Activated gamma-delta T cell treated with Interleukin-2 at 50 U/mL for 16 hours (primary cell): ENCODE results near the gene PKD1.

Experiments
- DNase-seq: peaks from one replicate; pipeline ENCODE4 v3.0.0-alpha.2; 2020

PKD1 gene

GRCh38 chr16:2086106-2086742 is 49.5 kb downstream of the PKD1 start:
- DNase-seq: no peak

DNA sequence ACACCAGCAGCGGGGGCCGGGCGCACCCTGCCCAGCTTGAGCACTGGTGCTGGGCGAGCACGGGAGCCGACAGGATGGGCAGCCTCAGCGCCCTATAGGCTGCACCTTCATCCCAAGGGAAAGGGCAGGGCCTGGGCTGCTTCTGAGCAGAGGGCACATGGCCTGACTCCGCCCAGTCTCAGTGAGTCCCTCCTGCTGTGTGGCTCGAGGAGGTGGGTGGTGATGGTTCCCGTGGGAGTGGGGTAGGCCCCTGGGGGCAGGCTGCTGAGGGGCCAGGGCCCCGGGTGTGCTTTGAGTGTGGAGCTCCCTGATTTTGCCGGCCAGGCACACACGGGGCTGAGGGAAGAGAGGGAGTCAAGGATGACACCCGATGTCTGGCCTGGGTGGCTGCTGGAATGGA is 50.0 kb downstream of the PKD1 start:
- no peak for DNase-seq

DNA sequence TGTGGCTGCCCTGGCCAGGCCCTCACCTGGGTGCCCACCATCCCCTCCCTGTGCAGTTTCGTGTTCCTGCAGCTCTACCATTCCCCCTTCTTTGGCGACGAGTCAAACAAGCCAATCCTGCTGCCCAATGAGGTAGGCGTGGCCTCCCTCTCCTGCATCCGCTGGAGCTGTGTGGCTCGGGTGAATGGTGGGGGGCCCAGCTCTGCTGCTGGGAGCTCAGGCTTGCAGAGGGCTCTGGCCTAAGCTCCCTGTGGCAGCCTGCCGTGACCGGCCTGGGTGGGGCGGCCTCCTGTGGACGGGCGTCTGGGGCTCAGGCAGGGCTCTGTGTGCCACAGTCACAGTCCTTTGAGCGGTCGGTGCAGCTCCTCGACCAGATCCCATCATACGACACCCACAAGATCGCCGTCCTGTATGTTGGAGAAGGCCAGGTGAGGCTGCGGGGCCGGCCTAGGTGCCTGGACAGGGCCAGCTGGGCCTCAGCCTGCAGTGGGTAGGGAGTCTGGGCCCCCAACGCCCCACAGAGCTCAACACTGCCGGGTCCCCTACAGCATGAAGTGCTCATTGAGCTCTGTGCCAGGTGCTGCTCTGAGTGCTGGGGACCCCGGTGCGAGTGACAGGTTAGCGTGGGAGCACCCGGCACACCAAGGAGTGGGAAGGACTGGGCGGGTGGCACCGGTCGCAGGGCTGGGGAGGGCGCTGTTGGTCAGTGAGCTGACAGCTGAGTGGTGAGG is 50.6 kb downstream of the PKD1 start:
- DNase-seq: no peak

- no peak for DNase-seq
Measured at GRCh38 chr16:2083876-2084780, 51.6 kb downstream of the PKD1 start.

- DNase-seq: no peak
Measured at GRCh38 chr16:2083409-2083808, 52.3 kb downstream of the PKD1 start.

GRCh38 chr16:2082983-2083364 is 52.7 kb downstream of the PKD1 start:
- DNase-seq: no peak

GRCh38 chr16:2082171-2082982 is 53.3 kb downstream of the PKD1 start:
- DNase-seq: no peak

GRCh38 chr16:2081201-2082084 is 54.3 kb downstream of the PKD1 start:
- no peak for DNase-seq

GRCh38 chr16:2079991-2080390 is 55.7 kb downstream of the PKD1 start:
- no peak for DNase-seq

- no peak for DNase-seq
Measured at GRCh38 chr16:2079311-2079800, 56.3 kb downstream of the PKD1 start.

DNA sequence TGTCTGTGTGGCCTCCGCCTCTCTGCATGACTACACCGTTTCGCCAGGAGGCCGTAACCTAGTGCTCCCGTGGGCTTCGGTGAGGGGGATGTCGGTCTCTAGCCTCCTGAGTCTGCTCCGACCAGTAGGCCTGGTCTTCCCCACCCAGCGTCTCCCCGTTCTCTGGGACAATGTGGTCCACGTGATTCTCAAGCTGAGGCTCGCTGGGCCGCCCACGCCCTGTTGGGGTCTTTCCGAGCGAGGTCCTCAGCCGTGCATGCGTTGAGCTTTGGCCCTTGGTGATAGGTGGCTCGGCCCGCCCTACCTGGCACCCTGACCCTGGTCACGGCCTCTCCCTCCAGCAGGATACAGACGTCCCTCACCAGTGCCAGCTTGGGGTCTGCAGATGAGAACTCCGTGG is 57.0 kb downstream of the PKD1 start:
- DNase-seq: no peak

DNA sequence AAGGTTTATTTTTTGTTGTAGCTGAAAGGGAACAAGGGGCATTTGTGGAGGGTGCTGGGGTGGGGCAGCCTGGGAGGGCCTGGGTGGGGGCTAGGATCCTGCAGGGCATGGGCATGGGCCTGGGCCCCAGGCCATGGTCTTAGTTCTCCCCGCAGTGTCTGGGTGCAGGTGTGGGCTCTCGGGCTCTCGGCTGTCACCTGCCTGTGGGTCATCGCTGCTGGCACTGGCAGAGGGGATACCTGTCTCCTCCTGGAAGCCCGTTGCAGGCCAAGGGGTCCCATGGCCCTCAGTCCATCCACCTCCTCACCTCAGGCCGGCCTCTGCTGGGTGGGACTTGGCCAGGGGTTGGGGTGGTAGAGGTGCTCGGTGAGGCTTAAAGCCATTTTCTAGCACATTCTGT is 57.6 kb downstream of the PKD1 start:
- no peak for DNase-seq

DNA sequence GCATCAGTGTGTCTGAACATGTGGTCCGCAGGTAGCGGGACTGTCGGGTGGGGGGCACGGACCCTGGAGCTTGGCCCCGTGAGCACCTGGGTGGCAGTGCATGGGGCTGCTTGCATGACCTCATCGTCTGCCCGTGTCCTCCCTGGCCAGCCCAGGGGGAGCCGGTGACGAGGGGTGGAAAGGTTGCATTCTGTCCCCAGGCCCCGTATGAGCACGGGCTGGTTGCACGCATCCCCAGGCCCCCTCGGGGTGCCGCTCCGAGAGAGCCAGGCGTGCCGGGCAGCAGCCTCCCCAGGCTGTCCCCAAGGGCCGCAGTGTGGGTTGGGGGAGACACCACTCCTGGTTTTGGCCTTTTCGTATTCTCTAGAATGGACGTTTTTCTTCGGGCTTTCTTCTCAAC is 58.0 kb downstream of the PKD1 start:
- no peak for DNase-seq

DNA sequence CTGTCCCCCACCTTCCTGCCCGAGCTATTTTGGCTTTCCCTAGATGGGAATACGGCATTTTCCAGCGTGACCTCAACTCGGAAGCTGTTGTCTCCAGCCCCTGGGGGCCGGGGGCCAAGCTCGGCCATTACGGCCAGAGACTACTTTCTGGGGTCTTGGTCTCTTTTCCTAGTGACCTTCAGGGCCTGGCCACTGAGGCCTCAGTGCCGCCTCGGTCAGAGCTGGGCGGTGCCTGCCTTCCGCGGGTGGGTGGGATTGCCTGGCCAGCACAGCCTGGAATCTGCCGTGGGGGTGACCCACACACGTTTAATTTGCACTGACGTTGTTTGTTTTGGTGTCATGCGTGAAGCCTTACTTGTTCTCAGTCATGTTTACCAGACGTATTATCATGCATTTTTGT is 58.7 kb downstream of the PKD1 start:
- no peak for DNase-seq

GRCh38 chr16:2076072-2076865 is 59.4 kb downstream of the PKD1 start:
- no peak for DNase-seq

DNA sequence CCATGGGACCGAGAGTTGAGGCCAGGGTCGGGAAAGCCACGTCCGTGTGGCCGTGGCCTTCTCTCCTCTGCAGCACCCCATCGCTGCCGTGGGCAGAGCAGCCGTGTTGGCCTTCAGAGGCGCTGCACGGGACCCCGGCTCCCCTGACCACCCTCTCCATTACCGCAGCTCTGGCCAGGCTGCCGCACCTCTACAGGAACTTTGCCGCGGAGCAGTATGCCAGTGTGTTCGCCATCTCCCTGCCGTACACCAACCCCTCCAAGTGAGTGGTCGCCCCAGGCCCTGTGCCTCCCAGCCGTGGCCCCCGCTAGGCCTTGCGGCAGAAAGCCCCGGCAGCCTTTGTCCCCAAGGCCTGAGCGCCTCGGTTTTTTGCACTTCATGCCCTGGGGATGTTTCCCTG is 60.1 kb downstream of the PKD1 start:
- DNase-seq: no peak

DNA sequence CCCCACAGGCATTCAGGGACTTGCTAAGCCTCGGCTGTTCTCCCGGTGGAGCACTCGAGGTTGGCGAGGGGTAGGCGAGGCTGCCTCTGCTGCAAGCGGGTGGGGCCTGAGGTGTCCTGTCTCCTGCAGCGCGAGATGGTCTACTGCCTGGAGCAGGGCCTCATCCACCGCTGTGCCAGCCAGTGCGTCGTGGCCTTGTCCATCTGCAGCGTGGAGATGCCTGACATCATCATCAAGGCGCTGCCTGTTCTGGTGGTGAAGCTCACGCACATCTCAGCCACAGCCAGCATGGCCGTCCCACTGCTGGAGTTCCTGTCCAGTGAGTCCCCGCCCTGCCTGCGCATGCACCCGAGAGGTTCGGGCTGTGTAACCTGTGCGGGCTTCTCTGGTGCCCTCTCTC is 61.6 kb downstream of the PKD1 start:
- DNase-seq: no peak

GRCh38 chr16:2072926-2073325 is 62.8 kb downstream of the PKD1 start:
- no peak for DNase-seq

- DNase-seq: no peak
Measured at GRCh38 chr16:2071454-2072202, 64.1 kb downstream of the PKD1 start.
